ENCODE results near the gene SASH1. TPM values are rescaled to one million over a fixed set of nuclear protein-coding genes. Genes with fewer than 3 reads are reported as not detected.

The SASH1 gene
- total RNA-seq, 2 donors from 2014 or later, result 21.0 to 49.8 TPM

- 70 to 72% methylated on average over 13 of the region's 13 CpGs for WGBS, 2 donors
These were observed 195.9 kb downstream of the SASH1 start for GRCh38 chr6:148538261-148539190.

GRCh38 chr6:148543540-148543939, 200.9 kb downstream of the SASH1 start:
- Histone ChIP-seq H3K9me3 (no peaks in the 10 kb centered on the region), H3K4me1 (peaks cover 4% of the 10 kb centered on the region), H3K27me3 (no peaks in the 10 kb centered on the region), H3K27ac (no peak overlapping the region), H3K4me3 (no peak overlapping the region), H3K36me3 (replicated peaks in 1 of 2; ENCODE audit: insufficient read depth in 1 of 2, low read depth in 2 of 2) (peaks cover 0 to 3% of the 10 kb centered on the region in 2 donors)
- intact Hi-C loops (cut with DNase I), result no loop called here
- DNase-seq (no peak), ATAC-seq (no peak)
- WGBS, 2 donors, result 89 to 90% methylated on average over 3 to 6 of the region's 6 CpGs
- TF ChIP-seq CTCF (IDR thresholded peaks at IDR 0.05), result no peak

More at GRCh38 chr6:148538261-148539190, 195.9 kb downstream of the SASH1 start:
- no peaks in the 10 kb centered on the region for H3K27me3 ChIP-seq
- no peak overlapping the region for H3K4me3 ChIP-seq
- H3K9me3 ChIP-seq, result no peaks in the 10 kb centered on the region
- DNase-seq, result no peak
- intact Hi-C loops (cut with DNase I), result no loop called here
- peak overlapping the region in 3 of 4 donors; percentile 25 to 54 (median 46) for H3K27ac ChIP-seq
- peaks cover 0 to 3% of the 10 kb centered on the region in 2 donors for H3K36me3 ChIP-seq (replicated peaks in 1 of 2; ENCODE audit: insufficient read depth in 1 of 2, low read depth in 2 of 2)
- peaks cover 11% of the 10 kb centered on the region for H3K4me1 ChIP-seq
- TF ChIP-seq CTCF (IDR thresholded peaks at IDR 0.05), result no peak
- TF ChIP-seq POLR2A (IDR thresholded peaks at IDR 0.05), result no peak
- ATAC-seq, result peak; percentile 35

- Histone ChIP-seq H3K4me1 (no peaks in the 10 kb centered on the region), H3K27ac (no peak overlapping the region), H3K9me3 (no peaks in the 10 kb centered on the region), H3K4me3 (no peak overlapping the region), H3K36me3 (replicated peaks in 1 of 2; ENCODE audit: insufficient read depth in 1 of 2, low read depth in 2 of 2) (peaks cover 0 to 3% of the 10 kb centered on the region in 2 donors), H3K27me3 (no peaks in the 10 kb centered on the region)
- TF ChIP-seq POLR2A (IDR thresholded peaks at IDR 0.05) (no peak), CTCF (IDR thresholded peaks at IDR 0.05) (no peak)
- intact Hi-C loops (cut with DNase I), result no loop called here
- DNase-seq (no peak), ATAC-seq (no peak)
- 89 to 93% methylated on average over 3 to 17 of the region's 17 CpGs for WGBS, 2 donors
These were observed 201.8 kb downstream of the SASH1 start for GRCh38 chr6:148544421-148544820.

GRCh38 chr6:148545901-148546300, 203.3 kb downstream of the SASH1 start:
- TF ChIP-seq CTCF (IDR thresholded peaks at IDR 0.05) (no peak), POLR2A (IDR thresholded peaks at IDR 0.05) (no peak)
- Histone ChIP-seq H3K4me3 (no peak overlapping the region), H3K9me3 (no peaks in the 10 kb centered on the region), H3K27ac (no peak overlapping the region), H3K27me3 (no peaks in the 10 kb centered on the region), H3K4me1 (peaks cover 5% of the 10 kb centered on the region), H3K36me3 (replicated peaks in 1 of 2; ENCODE audit: insufficient read depth in 1 of 2, low read depth in 2 of 2) (peaks cover 0 to 3% of the 10 kb centered on the region in 2 donors)
- DNase-seq, result no peak
- ATAC-seq, result no peak
- WGBS, 2 donors, result 96 to 97% methylated on average over 11 to 14 of the region's 14 CpGs
- intact Hi-C loops (cut with DNase I), result no loop called here

All from body of pancreas (tissue), 4 donors.